Mucosa of descending colon (tissue), 3 donors: ENCODE results near the gene ELL2. TPM values are rescaled to one million over a fixed set of nuclear protein-coding genes. Genes with fewer than 3 reads are reported as not detected.

Source experiments
- ATAC-seq: fragments of 200-7000 bp; cut with Tn5 transposase; one replicate; pipeline ENCODE4 v1.9.1; 2020; ENCODE audit warnings: mild to moderate bottlenecking, moderate library complexity
- DNase-seq, 3 donors: peaks; one replicate each; pipeline ENCODE4 v3.0.0-alpha.2; 2020
- H3K36me3 ChIP-seq: fragments of 200-600 bp; one replicate; pipeline ENCODE4 v1.8.0; 2021; ENCODE audit warnings: low read depth, mild to moderate bottlenecking
- H3K4me1 ChIP-seq: fragments of 200-600 bp; one replicate; pipeline ENCODE4 v1.8.0; 2021; ENCODE audit warnings: low read depth, mild to moderate bottlenecking
- H3K4me3 ChIP-seq: fragments of 200-600 bp; one replicate; pipeline ENCODE4 v1.8.0; 2021; ENCODE audit warnings: mild to moderate bottlenecking
- H3K9me3 ChIP-seq: fragments of 200-600 bp; one replicate; pipeline ENCODE4 v1.8.0; 2021; ENCODE audit warnings: mild to moderate bottlenecking
- intact Hi-C, 2 donors: fragments of 100-400 bp; cut with DNase I in 1 of 2; cut with micrococcal nuclease in 1 of 2; formaldehyde crosslinking; loops; one replicate each; pipeline versions ENCODE4 v1.11.0 to v1.11.1; 2022; cut with DNase I, micrococcal nuclease
- total RNA-seq, 3 donors: library from RNA; stranded (reverse); fragmentation: NEBNext Ultra II Directional in 2 of 3; extraction: Animal tissue kit (Norgen Biotek cat#: 25700) in 2 of 3; gene quantifications; one replicate each; pipeline versions ENCODE4 v1.2.1 to v1.2.4, GENCODE V29; 2021 to 2023
- TF ChIP-seq, protein P1 (sequence below): fragments of 200-600 bp; IDR thresholded peaks from one replicate; pipeline ENCODE4 v1.8.0; 2022; ENCODE audit warnings: antibody characterized with exemption, mild to moderate bottlenecking
- donor health status: DM: no; HTN: no; CAD: no; lungs with moderate emphysema.
- donor health status: DM: no; HTN: no; CAD: no.
- donor health status: DM: no; HTN: yes; CAD: no.

ELL2 gene
- total RNA-seq, 3 donors from 2014 or later, result 26.9 to 42.7 (median 31.7) TPM

DNA sequence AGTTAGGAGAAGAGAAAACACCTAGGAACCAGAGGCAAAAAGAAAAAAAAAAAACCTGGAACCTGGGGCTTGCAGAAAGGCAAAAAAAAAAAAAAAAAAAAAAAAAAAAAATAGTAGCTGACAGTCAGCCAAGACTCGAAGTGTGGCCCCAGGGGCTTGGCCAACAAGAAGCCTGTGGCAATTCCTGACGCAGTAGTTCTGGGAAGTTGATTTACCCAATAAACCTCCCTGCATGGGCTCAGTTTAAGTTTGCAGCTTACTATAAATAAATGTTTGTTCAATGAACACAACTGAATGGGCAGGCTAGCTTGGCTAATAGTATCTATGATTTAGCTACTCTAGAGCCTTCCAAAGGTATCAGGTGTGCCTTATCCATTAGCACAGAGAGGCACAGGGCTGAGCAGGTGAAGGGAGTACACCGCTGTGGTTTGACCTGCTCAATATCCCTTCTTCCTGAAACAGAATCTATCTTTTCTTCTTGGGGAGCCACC lies 117.9 kb downstream of the ELL2 start:
- Histone ChIP-seq H3K4me1 (peaks cover 12% of the 10 kb centered on the region), H3K4me3 (no peak overlapping the region), H3K36me3 (no peaks in the 10 kb centered on the region), H3K9me3 (no peaks in the 10 kb centered on the region)
- TF ChIP-seq, protein P1, sequence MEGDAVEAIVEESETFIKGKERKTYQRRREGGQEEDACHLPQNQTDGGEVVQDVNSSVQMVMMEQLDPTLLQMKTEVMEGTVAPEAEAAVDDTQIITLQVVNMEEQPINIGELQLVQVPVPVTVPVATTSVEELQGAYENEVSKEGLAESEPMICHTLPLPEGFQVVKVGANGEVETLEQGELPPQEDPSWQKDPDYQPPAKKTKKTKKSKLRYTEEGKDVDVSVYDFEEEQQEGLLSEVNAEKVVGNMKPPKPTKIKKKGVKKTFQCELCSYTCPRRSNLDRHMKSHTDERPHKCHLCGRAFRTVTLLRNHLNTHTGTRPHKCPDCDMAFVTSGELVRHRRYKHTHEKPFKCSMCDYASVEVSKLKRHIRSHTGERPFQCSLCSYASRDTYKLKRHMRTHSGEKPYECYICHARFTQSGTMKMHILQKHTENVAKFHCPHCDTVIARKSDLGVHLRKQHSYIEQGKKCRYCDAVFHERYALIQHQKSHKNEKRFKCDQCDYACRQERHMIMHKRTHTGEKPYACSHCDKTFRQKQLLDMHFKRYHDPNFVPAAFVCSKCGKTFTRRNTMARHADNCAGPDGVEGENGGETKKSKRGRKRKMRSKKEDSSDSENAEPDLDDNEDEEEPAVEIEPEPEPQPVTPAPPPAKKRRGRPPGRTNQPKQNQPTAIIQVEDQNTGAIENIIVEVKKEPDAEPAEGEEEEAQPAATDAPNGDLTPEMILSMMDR, result no peak
- intact Hi-C loops, result loop anchor here in 1 of 2 donors (10.0 kb wide), 1 partner anchor 199 kb away; the partner anchor contains the start of gene RFESD
- DNase-seq (no peak), ATAC-seq (no peak)

DNA sequence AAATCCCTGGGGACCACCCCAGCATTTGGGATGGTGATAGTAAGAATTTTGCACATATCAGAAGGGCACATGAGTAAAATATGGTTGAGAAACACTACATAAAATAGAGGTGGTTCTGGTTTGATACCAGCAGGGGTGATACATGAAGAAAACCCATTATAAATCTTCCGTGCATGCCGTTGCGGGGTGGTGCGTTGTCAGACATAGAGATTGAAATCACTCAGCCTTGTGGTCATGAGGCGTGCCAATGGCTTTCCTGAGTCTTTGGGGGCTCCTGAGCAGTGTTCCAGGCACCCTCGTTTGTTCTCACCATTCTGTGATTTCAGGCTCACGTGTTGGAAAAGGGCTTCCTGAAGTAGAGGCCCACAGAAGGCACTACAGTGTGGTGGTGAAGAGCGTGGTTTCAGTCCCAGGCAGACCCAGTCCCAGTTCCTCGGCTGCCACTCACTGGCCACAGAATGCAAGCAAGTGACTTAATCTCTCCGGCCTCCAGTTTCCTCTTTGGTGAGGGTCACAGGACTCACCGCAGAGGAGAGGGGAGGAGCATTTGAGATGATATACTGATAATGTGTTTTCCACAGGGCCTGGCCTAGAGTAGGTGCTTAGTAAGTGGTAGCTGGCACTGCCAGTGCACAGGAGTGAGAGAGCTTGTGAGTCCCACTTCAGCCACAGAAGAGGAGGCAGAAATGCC lies 118.7 kb downstream of the ELL2 start:
- ATAC-seq, result peak; percentile 35
- intact Hi-C loops, result loop anchor here in 1 of 2 donors (1.0 to 10.0 kb wide), 2 partner anchors 60 to 198 kb away; partner anchors contain the start of gene RFESD
- Histone ChIP-seq H3K4me1 (peaks cover 12% of the 10 kb centered on the region), H3K9me3 (no peaks in the 10 kb centered on the region), H3K4me3 (no peak overlapping the region), H3K36me3 (no peaks in the 10 kb centered on the region)
- TF ChIP-seq, protein P1, result no peak
- peak in 2 of 3 donors; percentile 56 to 82 for DNase-seq

DNA sequence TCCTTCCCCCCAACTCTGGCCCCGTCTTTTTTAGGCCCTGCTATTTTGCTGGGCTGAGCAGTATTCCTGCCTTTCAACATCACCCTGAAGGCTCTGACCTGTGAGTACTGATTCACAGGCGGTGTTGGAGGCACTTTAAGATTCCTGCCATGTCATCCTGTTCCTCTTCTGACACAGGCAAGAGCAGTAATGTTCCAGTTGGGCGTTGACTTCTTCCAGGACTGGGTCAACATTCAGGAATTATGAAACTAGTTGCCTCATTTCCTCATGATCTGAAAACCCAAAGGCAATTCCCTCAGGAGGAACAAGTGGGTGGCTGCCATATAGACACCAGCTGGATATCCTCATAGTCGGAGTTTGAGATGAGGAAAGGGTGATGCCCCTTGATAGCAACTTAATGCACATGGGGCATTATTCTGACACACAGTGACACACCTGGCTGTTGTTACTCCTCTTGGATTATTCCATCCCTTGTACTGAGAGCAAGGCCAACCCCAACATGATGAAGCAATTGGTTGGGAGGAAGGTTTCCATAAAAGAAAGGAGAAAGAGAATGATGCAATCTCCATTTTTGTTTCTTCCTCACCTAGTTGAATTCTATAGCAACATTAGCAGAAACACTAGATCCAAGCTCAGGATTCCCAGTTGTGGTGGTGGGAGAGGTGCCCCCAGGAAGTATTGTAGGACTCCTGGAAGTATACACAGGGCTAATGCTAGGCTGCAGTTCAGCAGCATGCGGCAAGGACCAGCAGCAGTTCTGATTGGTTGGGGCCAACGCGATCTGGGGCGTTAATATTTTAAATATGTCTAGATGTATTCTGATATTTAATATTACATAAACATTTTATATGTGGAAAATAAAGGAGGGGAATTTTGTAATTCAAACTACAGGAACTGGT lies 119.5 kb downstream of the ELL2 start:
- intact Hi-C loops, result loop anchor here in 1 of 2 donors (1.0 to 10.0 kb wide), 2 partner anchors 59 to 197 kb away; partner anchors contain the start of gene RFESD
- ATAC-seq (peak; percentile 87), DNase-seq (peak in 1 of 3 donors; percentile 66)
- H3K4me3 ChIP-seq, result no peak overlapping the region
- no peaks in the 10 kb centered on the region for H3K9me3 ChIP-seq
- TF ChIP-seq, protein P1, result no peak
- H3K4me1 ChIP-seq, result peaks cover 12% of the 10 kb centered on the region
- H3K36me3 ChIP-seq, result no peaks in the 10 kb centered on the region

DNA sequence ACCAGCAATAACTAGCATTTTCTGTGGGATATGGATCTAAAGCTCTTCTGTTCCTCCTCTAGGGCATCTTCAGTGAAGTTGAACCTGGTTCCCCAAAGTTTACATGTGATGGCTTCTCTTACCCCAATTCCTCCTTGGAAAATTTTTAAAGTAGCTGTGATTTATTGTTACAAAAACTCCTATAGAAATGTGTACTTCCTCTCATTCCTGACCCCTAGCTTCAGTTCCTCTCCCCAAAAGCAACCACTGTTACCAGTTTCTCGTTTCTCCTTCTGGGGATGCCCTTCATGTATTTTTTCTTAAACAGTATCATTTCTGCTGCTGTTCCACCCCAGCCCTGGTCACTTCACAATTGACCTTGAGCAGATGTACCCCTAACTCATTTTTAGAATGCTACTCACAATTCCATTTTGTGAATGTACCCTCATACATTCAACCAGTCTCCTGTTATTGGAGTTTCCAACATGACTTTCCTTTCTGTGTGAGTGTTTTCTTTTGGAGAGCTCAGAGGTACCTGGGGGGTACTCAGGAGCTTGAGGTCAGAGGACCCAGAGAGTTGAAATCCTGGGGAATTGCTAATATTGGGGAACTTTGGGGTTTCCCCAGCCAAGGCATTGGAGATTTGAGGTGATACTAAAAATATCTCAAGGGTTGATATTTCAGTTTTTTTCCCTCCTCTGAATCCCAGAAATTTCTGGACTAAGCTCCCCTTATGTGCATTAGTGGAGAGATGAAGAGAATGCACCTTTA lies 120.5 kb downstream of the ELL2 start:
- intact Hi-C loops, result loop anchor here in 1 of 2 donors (10.0 kb wide), 1 partner anchor 196 kb away; the partner anchor contains the start of gene RFESD
- no peak for DNase-seq
- Histone ChIP-seq H3K9me3 (no peaks in the 10 kb centered on the region), H3K4me3 (no peak overlapping the region), H3K4me1 (peaks cover 12% of the 10 kb centered on the region), H3K36me3 (no peaks in the 10 kb centered on the region)
- TF ChIP-seq, protein P1, result no peak
- no peak for ATAC-seq

DNA sequence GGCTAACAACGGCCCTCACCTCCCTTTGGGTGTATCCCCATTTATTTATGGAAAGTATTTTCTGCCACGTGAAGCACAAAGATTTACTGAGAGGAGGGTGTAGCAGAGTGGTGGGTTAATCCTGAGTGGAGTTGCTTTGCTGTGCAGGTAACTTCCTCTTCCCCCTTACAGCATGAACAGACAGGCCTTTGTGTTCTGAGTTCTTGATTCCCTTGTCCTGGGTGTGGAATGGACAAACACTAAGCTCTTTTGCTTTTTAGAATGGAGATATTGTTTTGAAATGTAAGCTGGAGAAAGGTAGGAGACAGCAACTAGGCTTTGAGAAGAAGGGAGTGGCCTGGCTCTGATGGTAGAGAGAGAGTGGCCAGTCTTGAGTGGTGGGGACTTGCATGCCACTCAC lies 122.0 kb downstream of the ELL2 start:
- Histone ChIP-seq H3K4me3 (no peak overlapping the region), H3K4me1 (peaks cover 19% of the 10 kb centered on the region), H3K9me3 (no peaks in the 10 kb centered on the region), H3K36me3 (no peaks in the 10 kb centered on the region)
- peak; percentile 31 for ATAC-seq
- DNase-seq, result no peak
- intact Hi-C loops, result loop anchor here in 1 of 2 donors (10.0 kb wide), 1 partner anchor 195 kb away; the partner anchor contains the start of gene RFESD
- TF ChIP-seq, protein P1, result no peak
